GM21786 (cell line): Measurements from ENCODE around the gene C9orf50.
"Not testable (repeated sequence)": the region's sequence is repeated elsewhere in the genome, so short reads cannot be mapped to it uniquely, and the experiment has no call there.

Experiments
- ATAC-seq: cut with Tn5 transposase; IDR thresholded peaks from one replicate; pipeline ENCODE4 v1.9.1; 2021; ENCODE audit not compliant: unreplicated experiment

Gene C9orf50, protein sequence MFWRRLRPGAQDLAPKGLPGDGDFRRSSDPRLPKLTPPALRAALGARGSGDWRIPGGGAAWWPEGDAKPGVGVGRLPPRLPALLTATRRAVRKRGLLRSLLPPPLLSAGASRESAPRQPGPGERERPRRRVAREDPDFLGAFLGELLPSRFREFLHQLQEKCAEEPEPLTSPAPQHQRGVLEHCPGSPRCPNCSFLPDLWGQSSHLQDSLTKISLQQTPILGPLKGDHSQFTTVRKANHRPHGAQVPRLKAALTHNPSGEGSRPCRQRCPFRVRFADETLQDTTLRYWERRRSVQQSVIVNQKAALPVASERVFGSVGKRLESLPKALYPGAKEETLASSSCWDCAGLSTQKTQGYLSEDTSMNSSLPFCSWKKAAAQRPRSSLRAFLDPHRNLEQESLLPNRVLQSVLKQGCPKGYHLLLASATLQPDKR

GRCh38 chr9:129620669-129621295 lies at the start of gene C9orf50:
Gene C9orf50 (minus strand): TSS chr9:129621101. CDS start chr9:129620574, 527 bp downstream.
- ATAC-seq: no peak

- ATAC-seq: no peak
These were observed 49.0 kb upstream of the C9orf50 start for GRCh38 chr9:129669946-129670345.

DNA sequence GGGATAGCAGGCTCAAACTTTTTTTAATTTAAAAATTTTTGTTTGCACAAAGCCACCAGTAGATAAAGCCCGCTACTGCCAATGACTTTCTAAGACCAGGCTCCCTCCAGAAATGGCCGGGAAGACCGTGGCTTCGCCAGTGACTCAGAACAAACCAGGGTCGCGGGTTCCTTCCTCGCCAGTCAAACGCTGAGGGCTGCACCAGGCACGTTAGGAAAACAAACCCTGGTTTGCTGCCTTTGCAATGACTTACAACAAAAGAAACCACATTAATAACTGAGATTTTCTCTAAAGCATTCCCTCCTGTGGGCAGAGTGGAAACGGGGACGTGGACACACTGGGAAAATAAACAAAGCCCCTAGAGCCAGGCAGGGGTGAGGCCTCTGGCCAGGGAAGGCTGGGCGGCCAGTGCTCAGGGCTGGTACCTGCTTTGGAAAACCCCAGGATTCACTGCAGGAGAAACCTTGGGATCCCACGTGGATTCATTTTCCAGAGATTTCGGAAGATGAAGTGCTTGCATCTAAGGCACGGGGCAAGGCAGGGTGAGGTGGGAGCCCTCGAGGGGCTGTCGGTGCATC lies 48.3 kb upstream of the C9orf50 start:
- no peak for ATAC-seq

GRCh38 chr9:129667850-129668249 lies 46.9 kb upstream of the C9orf50 start:
- no peak for ATAC-seq

DNA sequence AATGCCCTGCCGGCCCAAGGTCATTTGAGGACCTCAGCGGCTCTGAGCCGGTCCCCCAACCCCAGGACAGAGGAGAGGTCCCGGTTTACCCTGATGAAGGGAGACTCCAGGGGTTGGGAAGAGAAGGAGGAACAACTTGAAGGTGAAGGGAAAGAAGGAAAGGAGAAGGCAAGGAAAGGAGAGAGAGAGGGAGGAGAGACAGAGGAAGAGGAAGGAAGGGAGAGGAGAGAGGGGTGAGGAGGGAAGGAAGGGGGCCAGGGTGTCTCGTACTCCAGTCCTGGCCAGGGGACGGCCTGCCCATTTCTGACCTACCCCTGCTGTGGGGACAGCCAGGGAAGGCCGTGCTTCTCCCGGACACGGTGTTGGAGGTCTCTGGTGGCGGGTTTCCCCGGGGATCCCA lies 46.5 kb upstream of the C9orf50 start:
- ATAC-seq: no peak

- ATAC-seq: no peak
These were observed 45.7 kb upstream of the C9orf50 start for GRCh38 chr9:129666575-129666974.

DNA sequence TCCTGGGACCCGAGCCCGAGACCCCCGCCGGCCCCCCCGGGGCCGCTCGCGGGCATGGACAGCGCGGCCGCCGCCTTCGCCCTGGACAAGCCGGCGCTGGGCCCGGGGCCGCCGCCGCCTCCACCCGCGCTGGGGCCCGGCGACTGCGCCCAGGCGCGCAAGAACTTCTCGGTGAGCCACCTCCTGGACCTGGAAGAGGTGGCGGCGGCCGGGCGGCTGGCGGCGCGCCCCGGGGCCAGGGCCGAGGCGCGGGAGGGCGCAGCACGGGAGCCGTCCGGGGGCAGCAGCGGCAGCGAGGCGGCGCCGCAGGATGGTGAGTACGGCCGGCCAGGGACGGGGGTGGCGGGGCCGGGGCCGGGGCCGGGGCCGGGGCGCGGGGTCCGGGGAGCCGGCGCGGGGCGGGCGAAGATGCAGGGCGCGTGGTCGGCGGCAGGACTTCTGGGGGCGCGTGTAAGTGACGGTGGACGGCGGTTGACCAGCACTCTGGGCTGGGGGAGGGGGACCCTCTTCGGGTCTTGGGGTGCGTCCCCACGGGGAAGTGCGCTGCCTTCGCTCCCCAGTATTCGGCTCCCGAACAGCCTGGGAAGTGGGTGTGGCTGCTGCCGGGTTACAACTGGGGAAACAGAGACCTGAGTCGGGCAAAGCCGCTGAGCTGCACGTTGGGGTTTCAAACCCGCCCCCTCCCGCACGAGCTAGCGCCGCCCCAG lies 45.1 kb upstream of the C9orf50 start:
- no peak for ATAC-seq

DNA sequence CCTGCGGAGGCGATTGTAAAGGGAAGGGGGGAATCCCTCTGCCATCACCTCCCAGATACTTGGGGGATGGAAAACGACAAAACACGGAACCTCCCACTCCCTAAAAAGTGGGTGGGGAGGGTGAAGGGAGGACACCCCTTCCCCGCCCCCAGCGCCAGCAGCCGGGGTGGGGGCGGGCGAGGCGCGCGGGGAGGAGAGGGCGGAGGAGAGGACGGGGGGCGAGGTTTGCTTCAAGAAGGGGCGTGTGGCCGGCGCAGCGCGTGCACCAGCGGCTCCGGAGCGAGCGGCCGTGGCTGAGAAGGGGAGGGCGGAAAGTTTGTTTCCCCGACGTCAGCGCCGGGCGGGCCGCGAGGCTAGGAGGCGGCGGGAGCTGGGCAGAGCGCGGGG lies 44.5 kb upstream of the C9orf50 start, which contains the start of gene PRRX2:
Gene PRRX2 (plus strand): TSS at position 259 of the 387 bp plus-strand sequence. CDS start 221 bp downstream, outside the sequence.
- ATAC-seq: no peak

- ATAC-seq: no peak
These were observed 44.0 kb upstream of the C9orf50 start for GRCh38 chr9:129664746-129665388.

- not testable (repeated sequence) for ATAC-seq
These were observed 41.3 kb upstream of the C9orf50 start for GRCh38 chr9:129662239-129662638.

DNA sequence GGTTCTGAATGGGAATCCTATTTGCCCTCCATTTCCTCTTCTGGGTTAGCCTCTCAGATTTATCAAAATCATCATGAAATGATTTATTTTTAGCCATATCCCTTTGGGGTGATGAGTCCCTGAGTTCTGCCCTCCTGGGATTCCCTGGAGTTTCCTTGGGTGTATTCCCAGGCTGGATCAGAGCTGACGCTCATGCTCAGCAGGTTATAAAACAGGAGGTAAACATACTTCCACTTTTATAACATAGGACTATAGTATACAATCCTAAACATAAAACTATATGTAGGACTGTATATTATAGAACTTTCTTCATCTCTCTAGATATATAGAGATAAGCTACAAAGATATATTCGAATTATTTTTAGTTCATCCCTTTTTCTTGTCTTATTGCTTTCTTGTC lies 40.1 kb upstream of the C9orf50 start:
- no peak for ATAC-seq

- no peak for ATAC-seq
These were observed 36.0 kb upstream of the C9orf50 start for GRCh38 chr9:129656795-129657390.

DNA sequence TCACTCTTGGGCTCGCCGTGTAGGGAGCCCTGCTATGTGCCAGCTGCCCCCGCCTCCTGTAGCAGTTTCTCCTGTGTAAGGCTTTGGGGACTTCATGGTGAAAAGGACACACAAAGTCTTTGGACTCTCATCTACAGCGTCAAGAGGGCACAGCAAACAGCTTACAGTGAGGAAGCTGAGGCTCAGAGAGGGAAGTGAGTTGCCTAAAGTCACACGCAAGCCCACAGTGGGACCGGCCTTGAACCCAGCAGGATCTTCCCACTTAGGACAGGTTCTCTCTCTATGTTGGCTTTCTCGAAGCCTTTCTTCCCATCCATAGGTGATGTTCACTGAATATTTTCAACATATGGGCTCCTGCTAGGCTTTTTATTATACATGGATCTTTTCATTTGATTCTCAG lies 34.8 kb upstream of the C9orf50 start:
- ATAC-seq: no peak

DNA sequence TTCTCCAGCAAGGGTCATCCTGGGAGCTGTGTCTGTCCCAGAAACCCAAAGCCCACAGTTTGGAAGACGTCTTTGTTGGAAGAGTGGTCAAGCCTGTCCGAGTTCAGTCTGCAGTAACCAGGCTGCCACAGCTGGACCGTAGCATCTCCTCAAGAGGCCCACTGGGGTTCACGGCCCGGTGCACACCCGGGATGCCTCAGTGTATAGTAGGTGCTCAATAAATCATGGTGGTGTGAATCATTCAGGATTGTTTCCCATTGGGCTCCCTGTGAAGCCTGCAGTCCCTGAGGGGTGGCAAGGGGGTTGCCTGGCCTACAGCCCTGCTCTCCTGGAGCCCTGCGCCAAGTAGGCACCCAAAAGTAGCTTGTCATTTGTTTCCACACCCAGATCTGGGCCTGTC lies 34.3 kb upstream of the C9orf50 start:
- no peak for ATAC-seq

GRCh38 chr9:129654554-129655040 lies 33.7 kb upstream of the C9orf50 start:
- no peak for ATAC-seq

DNA sequence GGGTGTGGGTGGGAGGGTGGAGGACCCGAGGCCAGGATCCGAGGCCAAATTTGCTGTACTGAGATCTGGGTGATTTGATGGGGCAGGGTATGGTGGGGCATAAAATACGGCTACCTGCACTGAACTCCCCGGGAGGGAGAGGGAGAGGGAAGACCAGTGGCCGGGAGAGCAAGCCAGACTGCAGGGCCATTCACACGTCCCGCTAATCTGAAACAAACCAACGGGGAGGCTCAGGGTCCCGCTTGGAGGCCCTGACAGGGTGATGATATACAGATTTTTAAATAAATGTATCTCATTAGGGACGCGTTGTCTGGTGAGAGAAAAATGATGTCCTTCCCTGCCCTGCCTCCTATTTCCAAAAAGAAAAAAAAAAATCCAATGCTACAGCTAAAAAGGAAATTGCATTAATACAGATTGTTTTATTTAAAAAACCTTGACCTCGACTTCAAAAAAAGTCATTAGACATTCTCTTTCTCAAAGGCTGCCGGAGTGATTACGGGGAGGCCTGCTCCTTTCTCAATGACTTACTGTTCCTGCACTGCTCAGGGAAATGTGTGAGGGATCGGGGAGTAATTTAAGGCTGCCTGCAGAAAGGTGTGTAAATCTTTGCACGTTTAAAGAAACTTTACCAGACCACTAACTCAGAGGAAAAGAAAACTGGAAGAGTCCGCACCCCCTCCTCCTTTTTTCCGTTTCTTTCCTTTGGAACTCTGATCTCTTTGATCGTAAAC lies 33.1 kb upstream of the C9orf50 start:
- ATAC-seq: no peak

- ATAC-seq: no peak
These were observed 29.9 kb upstream of the C9orf50 start for GRCh38 chr9:129650680-129651235.

DNA sequence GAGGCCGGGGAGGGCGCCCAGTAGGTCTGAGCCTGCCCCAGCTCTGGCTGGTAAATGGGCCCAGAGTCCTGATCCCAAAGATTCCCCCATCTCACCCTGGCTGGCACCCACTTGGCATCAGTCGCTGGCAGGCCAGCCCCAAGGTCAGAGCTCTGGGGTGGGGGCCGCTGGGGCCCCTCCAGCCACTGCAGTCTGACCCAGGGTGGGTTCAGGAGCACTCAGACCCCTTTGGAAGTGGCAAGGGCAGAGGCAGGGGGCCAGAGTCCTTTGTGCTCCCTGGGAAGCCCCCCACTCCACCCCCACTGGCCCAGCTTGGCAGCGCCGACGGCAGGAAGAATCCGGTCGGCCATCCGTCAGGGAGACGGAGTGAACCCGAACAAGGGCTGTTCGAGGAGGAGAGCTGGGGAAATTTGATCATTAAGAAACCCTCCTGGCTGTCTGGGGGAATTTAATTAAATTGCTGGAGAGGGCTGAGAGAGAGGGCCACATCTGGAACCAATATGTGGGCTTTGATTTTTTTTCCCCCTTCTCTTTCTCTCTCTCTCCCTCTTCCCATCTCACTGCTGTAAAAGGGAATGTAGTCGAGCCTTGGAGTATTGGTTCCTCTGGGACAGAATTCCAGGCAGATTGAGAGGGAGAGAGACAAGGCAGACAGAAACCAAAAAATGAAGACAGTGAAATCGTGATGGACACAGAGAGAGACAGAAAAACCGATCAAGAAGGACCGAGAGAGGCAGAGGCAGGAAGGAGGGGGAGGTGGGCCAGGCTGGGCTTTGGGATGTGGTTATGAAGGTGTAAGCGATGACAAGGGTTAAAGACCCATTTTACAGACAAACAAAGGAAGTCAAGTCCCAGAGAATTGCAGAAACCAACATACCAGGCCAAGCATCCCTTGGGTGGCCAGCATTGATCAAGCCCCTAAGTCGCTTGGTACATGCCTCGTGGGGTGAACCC lies 29.1 kb upstream of the C9orf50 start:
- no peak for ATAC-seq
